Measurements from ENCODE around the gene SELENOP.

DNA sequence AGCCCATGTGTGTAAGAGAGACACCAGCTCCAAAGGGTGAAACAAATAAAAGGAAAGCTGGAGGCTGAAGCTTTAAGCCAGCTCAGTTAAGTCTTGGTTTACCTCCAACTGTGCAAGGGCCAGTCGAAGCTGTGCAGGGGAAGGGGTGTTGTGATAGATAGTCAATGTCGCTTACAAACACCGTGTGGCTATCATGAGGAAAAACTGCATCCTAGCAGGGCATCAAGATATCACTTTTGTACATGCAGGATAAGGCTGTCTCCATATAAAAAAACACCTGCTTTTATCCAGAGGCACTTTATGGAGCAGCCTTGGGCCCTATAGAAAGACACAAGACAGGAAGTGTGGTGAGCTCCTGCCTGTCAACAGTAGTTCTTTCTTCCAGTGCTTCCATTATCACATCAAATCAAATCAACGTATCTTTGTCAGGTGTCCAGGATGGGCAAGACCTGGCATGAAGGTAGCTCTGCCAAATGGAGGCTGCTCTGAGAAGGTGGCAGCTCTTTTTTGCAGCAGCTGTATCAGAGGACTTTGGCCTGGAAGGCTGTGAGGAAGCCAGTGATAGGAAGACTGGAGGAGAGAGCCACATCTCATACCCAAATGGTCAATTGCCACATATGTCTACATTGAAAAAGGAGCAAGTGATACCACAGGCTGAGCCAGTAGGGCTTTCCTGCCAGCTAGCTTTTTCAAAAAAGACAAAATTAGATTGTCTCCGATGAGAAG lies 29.3 kb upstream of the SELENOP start:
- no peak for TF ChIP-seq CTCF (IDR thresholded peaks at IDR 0.05)
- TF ChIP-seq POLR2A (IDR thresholded peaks at IDR 0.05): no peak

Data from suprapubic skin (tissue), 3 donors.